Epidermal melanocyte (primary cell): ENCODE results near the gene SLX4IP.
"Not testable (repeated sequence)": the region's sequence is repeated elsewhere in the genome, so short reads cannot be mapped to it uniquely, and the experiment has no call there.

Source experiments
- DNase-seq: peaks from one replicate; pipeline ENCODE4 v3.0.0; 2011; ENCODE audit warnings: low spot score; ENCODE audit not compliant: insufficient read length

Gene SLX4IP

DNA sequence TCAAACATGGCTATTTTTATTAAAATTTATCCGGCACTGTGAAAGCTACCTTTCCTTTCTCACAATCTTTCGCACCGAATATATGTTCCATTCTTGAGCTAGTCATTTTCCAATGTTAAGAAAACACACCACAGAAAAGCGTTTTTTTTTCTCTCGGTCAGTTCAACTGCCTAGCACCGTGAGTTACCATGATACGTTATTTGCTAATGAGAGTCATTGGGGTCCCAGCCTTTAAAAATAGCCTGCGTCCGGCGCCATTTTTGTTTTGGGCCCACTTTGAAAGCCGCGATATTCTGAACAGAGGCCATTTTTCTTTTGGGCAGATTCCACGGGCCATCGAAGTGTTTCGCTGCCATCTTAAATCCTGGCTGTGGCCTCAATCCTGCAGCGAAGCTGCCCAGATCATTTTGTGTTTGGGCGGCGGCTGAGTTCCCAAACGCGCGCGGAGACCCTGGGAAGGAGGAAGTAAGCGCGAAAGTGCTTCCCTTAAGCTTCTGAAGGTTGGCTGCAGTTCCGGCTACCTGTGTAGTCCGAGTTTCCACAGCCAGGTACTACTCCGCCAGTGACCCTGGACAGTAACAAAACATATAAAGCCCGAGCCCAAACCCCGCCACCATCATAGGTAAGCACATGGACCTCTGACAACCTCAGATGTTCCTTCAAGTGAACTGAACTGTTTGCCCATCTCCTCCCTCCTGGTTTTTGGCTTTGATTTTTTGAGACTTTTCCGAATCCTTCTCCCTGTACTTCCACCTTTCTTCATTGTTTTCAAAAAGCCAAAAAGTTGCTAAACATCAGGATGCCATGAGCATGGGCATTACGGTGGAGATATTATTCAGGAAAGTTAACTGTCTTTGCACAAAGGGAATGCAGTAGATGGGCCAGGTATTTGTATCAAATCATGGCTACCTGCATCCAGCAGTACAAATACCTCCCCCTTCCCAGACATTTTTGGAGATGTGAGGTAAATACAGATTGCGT is at the start of gene SLX4IP:
Gene SLX4IP (plus strand): TSS at position 474 of the 981 bp plus-strand sequence. CDS start 22,900 bp downstream, outside the sequence.
- DNase-seq = peak; percentile 63

DNA sequence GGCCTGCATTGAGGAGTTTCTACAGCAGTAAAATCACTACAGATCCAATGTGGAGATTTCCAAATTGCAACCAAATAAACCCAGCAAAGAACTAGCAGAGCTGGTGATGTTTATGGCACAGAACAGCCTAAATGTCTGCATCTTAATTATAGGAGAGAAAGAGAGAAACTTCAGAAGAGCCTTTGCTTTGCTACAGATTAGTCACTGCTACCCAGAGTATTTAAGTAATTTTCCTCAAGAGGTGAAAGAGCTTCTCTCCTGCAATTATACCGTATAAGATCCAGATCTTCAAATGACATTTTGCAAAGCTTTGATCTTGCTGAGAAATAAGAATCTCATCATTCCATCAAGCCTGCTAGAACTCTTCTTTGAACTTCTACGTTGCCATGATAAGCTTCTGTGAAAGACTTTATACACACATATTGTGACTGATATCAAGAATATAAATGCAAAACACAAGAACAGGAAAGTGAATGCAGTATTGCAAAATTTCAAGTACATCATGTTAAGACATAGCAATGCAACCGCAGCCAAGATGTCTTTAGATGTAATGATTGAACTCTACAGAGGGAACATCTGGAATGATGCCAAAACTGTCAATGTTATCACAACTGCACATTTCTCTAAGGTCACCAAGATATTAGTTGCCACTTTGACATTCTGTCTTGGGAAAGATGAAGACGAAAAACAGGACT is 49.1 kb upstream of the SLX4IP start:
- no peak for DNase-seq

DNA sequence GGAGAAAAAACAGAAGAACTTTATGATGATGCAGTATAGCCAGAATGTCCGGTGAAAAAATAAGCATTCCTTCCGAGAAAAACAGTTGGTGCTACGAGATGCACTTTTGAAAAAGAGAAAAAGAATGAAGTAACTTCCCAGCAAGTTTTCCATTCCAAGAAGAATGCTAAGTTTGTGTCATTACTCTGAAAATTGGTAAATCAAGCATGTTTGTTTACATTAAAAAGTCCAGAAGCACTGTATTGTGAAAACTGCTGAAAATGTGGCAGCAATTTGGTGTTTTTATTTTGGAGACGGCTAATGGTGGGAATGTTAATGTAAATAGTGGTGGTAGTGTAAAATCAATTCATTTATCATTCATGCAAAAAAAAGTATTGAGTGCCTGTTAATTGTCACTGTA is 47.4 kb upstream of the SLX4IP start:
- no peak for DNase-seq

DNA sequence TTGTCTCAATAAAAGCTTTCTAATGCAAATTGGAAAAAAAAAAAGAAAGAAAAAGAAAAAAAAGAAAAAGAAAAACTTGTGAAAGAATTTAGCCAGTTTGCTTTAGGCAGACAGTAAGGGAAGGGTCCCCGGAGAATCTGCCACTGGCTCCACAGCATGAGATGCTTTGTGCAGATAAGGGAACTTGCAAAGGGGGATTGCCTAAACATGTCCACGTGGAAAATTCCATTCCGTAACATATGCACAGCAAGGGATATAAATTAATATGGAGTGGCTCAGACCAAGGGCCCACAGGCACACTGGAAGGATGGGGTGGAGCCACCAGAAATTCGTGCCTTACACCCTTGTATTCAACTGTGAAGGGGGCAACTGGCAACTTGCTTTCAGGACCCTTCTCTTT is 46.5 kb upstream of the SLX4IP start:
- no peak for DNase-seq

DNA sequence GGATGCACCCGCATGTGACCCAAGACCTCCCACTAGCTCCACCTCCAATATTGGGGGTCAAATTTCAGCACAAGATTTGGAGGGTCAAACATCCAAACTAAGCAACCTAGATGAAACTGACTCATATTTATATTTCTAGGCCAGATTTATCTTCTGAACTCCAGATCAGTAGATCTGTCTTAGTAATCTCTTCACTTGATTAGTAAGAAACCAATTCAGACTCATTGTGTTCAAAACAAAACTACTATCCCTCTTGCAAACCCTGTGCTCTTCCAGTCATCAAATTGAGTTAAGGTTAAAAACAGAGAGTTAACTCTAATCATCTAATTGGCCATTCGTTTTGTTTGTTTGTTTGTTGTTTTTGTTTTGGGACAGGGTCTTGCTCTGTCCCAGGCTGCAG is 44.4 kb upstream of the SLX4IP start:
- DNase-seq = no peak

DNA sequence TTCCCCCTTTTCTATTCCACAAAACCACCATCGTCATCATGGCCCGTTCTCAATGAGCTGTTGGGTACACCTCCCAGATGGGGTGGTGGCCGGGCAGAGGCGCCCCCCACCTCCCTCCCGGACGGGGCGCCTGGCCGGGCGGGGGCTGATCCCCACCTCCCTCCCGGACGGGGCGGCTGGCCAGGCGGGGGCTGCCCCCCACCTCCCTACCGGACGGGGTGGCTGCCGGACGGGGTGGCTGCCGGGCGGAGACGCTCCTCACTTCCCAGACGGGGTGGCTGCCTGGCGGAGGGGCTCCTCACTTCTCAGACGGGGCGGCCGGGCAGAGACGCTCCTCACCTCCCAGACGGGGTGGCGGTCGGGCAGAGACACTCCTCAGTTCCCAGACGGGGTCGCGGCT is 40.4 kb upstream of the SLX4IP start:
- DNase-seq = not testable (repeated sequence)

DNA sequence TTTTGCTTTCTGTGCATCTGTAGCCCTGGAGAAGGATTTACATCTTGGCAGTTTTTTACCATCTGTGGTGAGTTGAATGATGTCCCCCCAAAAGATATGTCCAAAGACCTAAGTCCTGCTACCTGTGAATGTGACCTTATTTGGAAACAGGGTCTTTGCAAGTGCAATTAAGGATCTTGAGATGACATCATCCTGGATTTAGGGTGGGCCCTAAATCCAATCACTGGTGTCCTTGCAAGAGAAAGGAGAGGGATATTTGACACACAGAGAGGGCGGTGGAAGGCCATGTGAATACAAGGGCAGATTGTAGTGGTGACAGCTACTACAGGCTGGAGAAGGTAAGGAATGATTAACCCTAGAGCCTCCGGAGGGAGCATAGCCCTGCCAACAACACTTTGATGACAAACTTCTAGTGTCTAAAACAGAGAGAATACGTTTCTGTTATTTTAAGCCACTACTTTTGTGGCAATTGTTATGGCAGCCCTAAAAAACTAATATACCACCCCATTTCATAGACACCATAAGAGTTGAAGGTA is 36.2 kb upstream of the SLX4IP start:
- DNase-seq = no peak

DNA sequence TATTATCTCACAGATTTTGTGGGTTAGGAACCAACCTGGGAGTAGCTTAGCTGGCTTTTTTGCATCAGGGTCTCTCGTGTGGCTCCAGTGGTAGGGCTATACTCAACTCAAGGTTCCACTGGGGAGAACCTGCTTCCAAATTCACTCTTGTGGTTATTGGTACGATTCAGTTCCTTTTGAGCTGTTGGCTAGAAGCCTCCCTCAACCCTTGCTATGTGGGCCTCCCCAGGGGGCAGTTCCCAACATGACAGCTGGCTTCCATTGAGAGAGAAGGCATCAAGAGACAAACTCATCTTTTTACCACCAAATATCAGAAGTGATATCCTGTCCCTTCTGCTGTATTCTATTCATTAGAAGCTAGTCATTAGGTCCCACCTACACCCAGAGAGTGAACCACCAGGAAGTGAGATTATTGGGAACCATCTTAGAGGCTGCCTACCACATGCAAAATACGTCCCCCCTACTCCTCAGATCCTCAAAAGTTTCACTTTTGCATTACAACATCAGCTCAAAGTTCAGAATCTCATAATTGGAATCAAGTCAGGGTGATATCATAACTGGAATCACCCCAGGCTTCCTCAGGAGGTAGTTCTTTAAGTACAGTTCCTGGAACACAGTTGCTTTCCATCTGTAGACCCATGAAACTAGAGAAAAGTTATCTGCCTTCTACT is 32.0 kb upstream of the SLX4IP start:
- DNase-seq = no peak

DNA sequence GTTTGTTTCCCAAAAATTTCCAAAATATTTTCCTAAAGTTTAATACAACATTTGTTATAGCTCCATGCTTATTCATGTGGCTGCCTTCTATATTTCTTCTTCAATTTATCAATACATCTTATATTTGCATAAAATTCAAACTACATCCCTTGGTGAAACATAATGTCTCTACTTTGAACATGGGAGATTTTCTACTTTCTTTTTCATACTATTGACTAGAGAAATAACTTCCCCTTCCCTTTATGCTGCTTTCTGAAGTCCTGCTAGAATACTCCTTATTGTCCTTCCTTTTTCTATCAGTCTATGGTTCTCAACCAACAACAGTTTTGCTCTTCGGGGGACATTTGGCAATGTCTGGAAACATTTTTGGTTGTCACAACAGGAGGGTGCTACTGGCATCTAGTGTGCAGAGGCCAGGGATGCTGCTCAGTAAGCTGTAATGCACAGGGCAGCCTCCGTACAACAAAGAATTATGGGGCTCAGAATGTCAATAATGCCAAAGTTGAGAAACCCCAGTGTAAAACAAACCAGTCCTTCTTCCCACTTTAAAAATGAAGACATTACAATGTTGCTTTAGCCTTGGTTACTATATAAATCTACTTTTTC is 31.0 kb upstream of the SLX4IP start:
- no peak for DNase-seq

DNA sequence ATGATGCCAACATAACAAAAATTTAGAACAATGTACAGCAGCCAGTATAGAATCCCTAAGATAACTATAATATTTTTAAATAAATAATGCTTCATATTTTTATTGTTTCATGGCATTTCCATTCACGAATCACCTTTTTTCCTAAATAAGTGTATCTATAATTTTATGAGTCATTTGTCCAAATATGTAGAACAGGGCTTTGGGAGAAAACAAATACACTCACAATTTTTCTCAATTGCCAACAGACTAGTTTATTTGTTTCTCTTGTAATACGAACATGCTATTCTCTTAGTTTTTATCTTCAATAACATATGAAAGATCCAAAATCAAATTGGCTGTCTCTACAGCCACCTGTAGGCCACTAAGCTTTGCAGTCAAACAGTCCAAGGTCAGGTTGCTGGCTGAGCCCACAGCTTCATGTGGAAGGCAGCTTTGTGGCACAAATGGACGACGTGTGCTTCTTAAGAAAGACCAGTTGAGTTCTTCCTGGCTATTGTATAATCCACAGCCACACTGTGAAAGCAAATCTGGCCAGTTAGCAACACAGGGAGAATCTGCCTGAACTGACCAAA is 30.1 kb upstream of the SLX4IP start:
- no peak for DNase-seq

DNA sequence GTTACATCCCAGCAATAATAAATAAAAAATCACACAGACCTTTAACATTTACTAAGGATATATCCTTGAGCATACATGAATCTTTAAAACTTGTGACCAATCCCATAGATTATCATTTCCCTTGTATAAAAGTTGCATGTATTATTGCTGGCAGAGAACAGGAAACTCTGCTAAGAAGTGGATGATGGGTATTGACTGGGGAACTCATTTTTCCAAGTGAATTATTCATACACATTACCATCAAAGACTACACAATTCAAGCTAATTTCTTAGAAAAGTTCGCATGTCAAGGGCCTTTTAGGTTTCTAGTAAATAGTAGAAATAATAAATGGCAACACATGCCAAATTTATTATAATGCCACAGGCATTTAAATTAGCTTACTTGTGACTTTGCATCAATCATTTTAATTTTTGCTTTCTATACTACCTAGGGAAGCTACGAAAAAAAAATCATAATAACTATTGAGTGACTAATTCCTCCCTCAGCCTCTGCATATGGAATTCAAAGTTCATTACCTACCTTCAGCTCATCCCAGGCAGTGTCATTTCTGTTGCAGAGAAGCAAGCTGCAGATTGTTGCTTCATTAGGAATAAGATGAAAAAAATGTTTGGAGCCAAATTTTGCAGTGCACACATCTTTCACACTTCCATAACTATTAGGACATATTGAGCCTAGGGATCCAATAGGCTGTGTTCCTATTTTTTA is 26.8 kb upstream of the SLX4IP start:
- no peak for DNase-seq

DNA sequence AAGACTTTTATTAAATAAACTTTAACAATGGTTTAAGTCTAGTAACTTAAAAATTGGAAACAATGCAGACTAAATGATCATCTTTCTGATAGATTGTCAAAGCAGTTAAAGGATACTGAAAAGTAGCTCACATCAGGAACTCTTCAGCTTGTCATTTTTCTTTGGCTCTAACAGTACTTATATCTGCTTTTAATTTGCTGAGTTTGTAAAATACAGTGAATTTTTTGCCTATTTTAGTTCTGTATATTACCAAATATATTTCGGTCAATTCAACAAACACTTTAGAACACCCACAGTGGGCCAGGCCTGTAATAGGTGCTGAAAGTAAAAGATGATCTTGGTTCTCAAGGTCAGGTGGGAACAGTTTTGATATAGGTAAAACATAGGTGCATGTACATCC is 23.4 kb upstream of the SLX4IP start:
- no peak for DNase-seq

DNA sequence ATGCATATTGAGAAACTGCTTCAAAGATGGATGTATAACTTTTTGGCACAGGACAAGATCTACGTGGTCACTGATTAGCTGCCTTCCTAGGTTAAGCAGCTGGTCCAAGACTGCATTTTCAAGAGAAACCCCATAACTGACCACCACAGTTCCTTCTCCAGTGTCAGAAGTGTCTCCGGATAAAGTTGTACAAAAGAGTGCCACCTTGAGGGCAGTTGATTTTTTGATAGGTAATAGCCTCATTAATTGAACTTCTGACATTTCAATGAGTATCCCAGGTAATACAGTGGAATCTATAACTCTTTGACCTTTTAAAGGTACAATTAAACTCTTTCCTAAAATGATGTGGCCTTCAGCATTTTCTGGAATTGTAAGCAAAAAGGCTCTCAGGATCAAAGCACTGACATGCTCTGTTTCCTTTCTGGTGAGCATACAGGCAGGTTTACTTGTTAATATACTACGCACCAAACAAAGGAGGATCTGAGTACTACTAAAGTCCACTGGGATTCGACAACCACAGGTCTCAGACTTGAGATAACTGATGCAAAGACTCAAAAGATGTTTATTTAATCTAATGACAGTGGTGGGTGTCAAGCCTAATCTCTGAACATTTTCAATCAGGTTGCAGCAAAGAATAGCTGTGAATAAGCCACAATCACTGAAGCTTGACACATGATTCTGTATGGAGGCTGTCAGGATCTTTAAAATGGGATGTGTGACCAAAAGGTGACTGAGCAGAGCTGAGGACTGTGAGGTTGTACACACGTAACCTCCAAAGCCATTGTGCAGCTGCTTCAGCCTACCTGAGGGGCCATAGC is 22.3 kb upstream of the SLX4IP start:
- no peak for DNase-seq

DNA sequence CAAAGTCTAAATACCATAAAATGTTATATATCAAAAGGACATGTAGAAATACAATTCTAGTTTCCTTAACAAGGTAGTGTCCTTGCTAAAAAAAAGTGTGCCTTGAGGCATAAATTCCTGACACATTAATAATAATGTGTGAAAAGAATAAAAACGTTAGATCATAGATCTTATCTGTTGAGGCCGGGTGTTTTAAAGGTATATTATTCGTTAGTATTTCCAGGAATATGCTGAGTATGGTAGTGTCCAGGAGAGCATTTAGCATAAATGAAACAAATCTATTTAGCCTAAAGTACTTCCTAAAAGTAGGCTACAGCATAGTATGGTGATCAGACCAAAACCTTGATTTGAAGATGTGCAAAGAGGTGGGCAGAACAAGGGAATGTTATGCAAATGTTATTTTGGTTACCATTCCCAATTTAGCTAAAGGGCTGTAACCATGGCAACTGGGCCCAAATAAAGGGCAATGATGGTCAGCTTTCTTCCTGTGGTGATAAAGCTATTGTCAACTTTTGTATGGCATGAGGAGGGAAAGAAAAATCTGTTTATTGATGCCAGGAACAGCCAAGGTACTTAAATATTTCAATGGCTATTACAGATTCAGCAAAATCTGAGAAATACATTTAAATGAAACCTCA is 20.0 kb upstream of the SLX4IP start:
- DNase-seq = no peak

DNA sequence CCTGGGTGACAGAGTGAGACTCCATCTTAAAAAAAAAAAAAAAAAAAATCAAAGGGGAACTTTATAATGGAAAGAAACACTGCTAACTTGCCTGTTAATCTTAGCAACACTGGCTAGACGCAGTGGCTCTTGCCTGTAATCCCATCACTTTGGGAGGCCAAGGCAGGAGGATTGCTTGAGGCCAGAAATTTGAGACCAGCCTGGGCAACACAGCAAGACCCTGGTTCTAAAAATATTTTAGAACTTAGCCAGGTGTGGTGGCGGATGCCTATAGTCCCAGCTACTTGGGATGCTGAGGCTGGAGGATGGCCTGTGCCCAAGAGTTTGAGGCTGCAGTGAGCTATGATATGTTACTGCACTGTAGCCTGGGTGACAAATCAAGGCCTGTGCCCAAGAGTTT is 17.9 kb upstream of the SLX4IP start:
- not testable (repeated sequence) for DNase-seq

DNA sequence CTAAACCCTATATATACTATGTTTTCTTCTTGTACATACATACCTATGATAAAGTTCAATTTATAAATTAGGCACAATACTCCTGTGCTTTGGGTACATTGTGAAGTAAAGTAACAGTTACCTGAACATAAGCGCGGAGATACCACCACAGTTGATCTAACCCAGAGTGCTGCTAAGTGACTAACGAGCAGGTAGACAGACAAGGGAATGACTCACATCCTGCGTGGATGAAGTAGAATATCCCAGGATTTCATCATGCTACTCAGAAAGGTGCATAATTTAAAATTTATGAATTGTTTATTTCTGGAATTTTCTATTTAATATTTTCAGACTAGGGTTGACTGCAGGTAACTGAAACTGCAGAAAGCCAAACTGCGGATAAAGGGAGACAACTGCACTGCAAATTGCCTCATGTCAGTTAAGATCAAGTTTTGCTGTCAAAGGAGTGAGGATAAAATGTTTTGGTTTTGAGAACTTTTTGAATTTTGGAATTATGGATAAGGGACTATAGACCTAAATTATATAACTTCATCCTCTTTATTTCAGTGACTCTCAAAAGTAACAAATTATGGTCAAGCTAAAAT is 15.5 kb upstream of the SLX4IP start:
- no peak for DNase-seq

DNA sequence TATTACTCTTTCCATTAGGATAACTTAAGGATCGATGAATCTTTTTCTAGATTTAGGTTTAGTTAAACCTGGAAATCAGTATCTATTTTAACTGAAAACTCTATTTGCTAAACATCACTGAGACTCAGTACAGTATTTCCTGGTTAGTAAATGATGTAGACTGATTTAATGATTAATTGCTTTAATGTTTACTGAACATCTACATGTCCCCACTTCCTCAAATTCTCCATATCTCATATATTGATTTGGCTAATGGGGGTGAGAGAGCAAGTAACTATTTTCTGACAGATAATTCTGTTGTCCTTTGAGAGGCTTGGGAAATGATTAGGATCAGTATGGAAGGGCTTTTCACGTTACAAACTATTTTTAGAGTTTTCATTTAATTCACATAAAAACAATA is 11.4 kb upstream of the SLX4IP start:
- no peak for DNase-seq

DNA sequence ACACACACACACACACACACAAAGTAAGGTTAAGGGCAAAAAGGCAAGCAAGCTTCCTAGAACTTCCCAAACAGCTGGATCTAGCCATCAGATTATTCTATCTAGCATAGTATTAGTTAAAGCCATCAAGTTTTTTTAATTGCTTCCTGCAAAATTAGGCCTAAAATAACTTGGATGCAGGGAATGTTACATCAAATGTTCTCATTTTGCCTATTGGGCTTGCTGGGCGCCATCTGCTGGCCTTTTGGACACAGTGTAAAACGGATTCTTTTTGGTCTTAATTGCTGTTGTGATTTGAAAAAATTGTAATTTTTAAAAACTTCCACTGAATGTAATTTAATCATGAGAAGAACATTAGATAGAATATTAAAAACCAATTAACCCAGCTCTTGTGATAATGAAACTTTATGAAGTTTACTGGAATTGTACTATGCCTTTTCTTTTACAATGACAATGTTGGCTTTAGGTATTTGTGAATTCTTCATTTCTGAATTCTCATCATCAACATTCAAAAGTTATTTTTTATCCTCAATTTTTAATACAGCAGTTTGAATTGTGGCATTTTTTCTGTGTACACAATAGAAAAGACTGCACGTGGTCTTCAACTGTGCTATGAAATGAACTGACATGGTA is 7.9 kb upstream of the SLX4IP start:
- DNase-seq = peak; percentile 62
